Ishikawa (cell line): ENCODE data around the gene GAB1.
A peak's percentile ranks its signal among the peaks of the same experiment; 100 is the strongest.

Experiments used
- CEBPB ChIP-seq: IDR thresholded peaks from 2 replicates; pipeline ENCODE4 v1.6.1; 2012
- CREB1 ChIP-seq: IDR thresholded peaks from 2 replicates; pipeline ENCODE4 v1.6.1; 2012; ENCODE audit warnings: low read depth
- EGR1 ChIP-seq: IDR thresholded peaks from 2 replicates; pipeline ENCODE4 v1.6.1; 2012
- EP300 ChIP-seq: IDR thresholded peaks from 2 replicates; pipeline ENCODE4 v1.6.1; 2012; ENCODE audit warnings: borderline replicate concordance
- FOXM1 ChIP-seq: IDR thresholded peaks from 2 replicates; pipeline ENCODE4 v1.6.1; 2012; ENCODE audit warnings: low read depth, borderline replicate concordance
- NFIC ChIP-seq: IDR thresholded peaks from 2 replicates; pipeline ENCODE4 v1.6.1; 2012
- RAD21 ChIP-seq: IDR thresholded peaks from 2 replicates; pipeline ENCODE4 v1.6.1; 2012; ENCODE audit warnings: low read depth
- TAF1 ChIP-seq: IDR thresholded peaks from 2 replicates; pipeline ENCODE4 v1.6.1; 2012; ENCODE audit warnings: low read depth, mild to moderate bottlenecking
- TCF12 ChIP-seq: IDR thresholded peaks from 2 replicates; pipeline ENCODE4 v1.6.1; 2012; ENCODE audit warnings: low read depth
- TEAD4 ChIP-seq: IDR thresholded peaks from 2 replicates; pipeline ENCODE4 v1.6.1; 2012
- USF1 ChIP-seq: IDR thresholded peaks from 2 replicates; pipeline ENCODE4 v1.6.1; 2012
- YY1 ChIP-seq: IDR thresholded peaks from 2 replicates; pipeline ENCODE4 v1.6.1; 2012; ENCODE audit warnings: low read depth
- ZBTB7A ChIP-seq: IDR thresholded peaks from 2 replicates; pipeline ENCODE4 v1.6.1; 2012; ENCODE audit warnings: low read depth
- TF ChIP-seq, protein P1 (sequence below): IDR thresholded peaks from 2 replicates; pipeline ENCODE4 v1.6.1; 2012
- TF ChIP-seq, protein P2 (sequence below): IDR thresholded peaks from 2 replicates; pipeline ENCODE4 v1.6.1; 2012; ENCODE audit warnings: low read depth, mild to moderate bottlenecking

Gene GAB1

GRCh38 chr4:143514169-143514495 is 177.5 kb downstream of the GAB1 start:
- no peak for TF ChIP-seq NFIC
- TF ChIP-seq EP300, result no peak
- no peak for TF ChIP-seq TCF12
- no peak for TF ChIP-seq ZBTB7A
- TF ChIP-seq TAF1, result no peak
- no peak for TF ChIP-seq YY1
- TF ChIP-seq CREB1, result no peak
- TF ChIP-seq, protein P1, sequence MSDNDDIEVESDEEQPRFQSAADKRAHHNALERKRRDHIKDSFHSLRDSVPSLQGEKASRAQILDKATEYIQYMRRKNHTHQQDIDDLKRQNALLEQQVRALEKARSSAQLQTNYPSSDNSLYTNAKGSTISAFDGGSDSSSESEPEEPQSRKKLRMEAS, result no peak
- no peak for TF ChIP-seq TEAD4
- no peak for TF ChIP-seq FOXM1
- TF ChIP-seq, protein P2, sequence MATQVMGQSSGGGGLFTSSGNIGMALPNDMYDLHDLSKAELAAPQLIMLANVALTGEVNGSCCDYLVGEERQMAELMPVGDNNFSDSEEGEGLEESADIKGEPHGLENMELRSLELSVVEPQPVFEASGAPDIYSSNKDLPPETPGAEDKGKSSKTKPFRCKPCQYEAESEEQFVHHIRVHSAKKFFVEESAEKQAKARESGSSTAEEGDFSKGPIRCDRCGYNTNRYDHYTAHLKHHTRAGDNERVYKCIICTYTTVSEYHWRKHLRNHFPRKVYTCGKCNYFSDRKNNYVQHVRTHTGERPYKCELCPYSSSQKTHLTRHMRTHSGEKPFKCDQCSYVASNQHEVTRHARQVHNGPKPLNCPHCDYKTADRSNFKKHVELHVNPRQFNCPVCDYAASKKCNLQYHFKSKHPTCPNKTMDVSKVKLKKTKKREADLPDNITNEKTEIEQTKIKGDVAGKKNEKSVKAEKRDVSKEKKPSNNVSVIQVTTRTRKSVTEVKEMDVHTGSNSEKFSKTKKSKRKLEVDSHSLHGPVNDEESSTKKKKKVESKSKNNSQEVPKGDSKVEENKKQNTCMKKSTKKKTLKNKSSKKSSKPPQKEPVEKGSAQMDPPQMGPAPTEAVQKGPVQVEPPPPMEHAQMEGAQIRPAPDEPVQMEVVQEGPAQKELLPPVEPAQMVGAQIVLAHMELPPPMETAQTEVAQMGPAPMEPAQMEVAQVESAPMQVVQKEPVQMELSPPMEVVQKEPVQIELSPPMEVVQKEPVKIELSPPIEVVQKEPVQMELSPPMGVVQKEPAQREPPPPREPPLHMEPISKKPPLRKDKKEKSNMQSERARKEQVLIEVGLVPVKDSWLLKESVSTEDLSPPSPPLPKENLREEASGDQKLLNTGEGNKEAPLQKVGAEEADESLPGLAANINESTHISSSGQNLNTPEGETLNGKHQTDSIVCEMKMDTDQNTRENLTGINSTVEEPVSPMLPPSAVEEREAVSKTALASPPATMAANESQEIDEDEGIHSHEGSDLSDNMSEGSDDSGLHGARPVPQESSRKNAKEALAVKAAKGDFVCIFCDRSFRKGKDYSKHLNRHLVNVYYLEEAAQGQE, result no peak
- no peak for TF ChIP-seq RAD21
- TF ChIP-seq CEBPB, result no peak
- TF ChIP-seq USF1, result no peak
- TF ChIP-seq EGR1, result no peak

DNA sequence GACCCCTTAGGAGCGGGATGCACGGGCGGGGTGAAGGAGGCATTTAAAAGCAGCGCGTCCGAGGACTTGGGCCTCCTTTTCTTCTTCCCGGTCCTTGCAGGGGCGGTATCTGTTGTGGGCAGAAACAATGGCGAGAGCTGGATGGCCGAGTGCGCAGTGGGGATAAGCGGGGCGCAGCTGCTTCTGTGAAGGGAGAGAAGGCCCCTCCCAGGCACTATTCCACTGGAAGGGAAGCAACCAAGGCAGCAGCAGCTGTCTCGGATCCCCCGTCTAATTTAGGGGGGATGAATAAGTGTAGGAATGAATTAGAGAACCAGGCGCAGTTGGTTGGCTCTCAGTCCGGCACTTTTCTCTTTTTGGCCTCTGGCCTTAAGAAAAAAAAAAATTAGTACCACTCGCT is 177.8 kb downstream of the GAB1 start:
- TF ChIP-seq EP300, result no peak
- TF ChIP-seq TAF1, result peak; percentile 27; the same call in 1 of the 2 replicates
- peak; percentile 75 for TF ChIP-seq YY1
- 0 out of 2 replicates have a peak, but pooled peaks have one; percentile 6 for TF ChIP-seq TEAD4

GRCh38 chr4:143514901-143515300 is 178.2 kb downstream of the GAB1 start:
- no peak for TF ChIP-seq ZBTB7A
- no peak for TF ChIP-seq RAD21
- no peak for TF ChIP-seq TEAD4
- no peak for TF ChIP-seq USF1
- TF ChIP-seq TCF12, result no peak
- TF ChIP-seq CREB1, result no peak
- TF ChIP-seq, protein P2, result no peak
- TF ChIP-seq TAF1, result no peak
- TF ChIP-seq FOXM1, result no peak
- TF ChIP-seq, protein P1, result no peak
- no peak for TF ChIP-seq NFIC
- no peak for TF ChIP-seq CEBPB

DNA sequence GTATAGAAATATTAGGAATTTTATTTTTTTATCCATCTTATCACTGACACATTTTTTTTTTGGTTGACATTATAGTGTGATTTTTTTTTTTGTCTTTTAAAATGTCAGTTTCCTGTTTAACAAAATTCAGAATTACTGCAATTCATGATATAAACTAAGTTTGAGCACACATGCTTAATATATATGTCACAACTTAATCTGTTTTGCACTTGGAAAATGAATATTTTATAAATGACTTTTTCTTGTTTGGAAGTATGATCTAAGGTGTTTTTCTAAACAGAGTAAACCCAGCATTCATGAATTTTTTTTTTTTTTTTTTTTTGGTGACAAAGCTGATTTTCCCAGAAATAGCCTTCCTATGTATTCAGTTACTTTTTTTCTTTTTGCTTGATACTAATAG is 179.2 kb downstream of the GAB1 start:
- TF ChIP-seq ZBTB7A, result no peak
- TF ChIP-seq USF1, result no peak
- no peak for TF ChIP-seq NFIC
- no peak for TF ChIP-seq TAF1
- TF ChIP-seq RAD21, result no peak
- TF ChIP-seq FOXM1, result no peak
- TF ChIP-seq EP300, result no peak
- no peak for TF ChIP-seq EGR1
- TF ChIP-seq, protein P1, result no peak
- TF ChIP-seq YY1, result no peak
- TF ChIP-seq TCF12, result no peak
- TF ChIP-seq CREB1, result no peak
- TF ChIP-seq, protein P2, result no peak
- TF ChIP-seq TEAD4, result no peak
- no peak for TF ChIP-seq CEBPB
